WTC11 (cell line): Measurements from ENCODE around the gene COLQ. TPM values are rescaled to one million over a fixed set of nuclear protein-coding genes. Genes with fewer than 3 reads are reported as not detected.

Source experiments
- ATAC-seq: fragments of 200-7000 bp; cut with Tn5 transposase; 2 replicates; pipeline ENCODE4 v1.10.0; 2021; ENCODE audit warnings: mild to moderate bottlenecking, moderate library complexity
- CTCF ChIA-PET: fragments of 300-600 bp; sonication (Branson Sonifier 250); formaldehyde crosslinking; loops from one replicate; lab custom pipeline; 2021; ENCODE audit warnings: antibody characterized with exemption; lab: Charles Lee
- POLR2A ChIA-PET: fragments of 350-600 bp; sonication (Branson Sonifier 250); formaldehyde crosslinking; loops from one replicate; lab custom pipeline; 2021; ENCODE audit warnings: antibody characterized with exemption; lab: Charles Lee
- DNase-seq: peaks from one replicate; pipeline ENCODE4 v3.0.0; 2021; ENCODE audit warnings: low spot score
- H3K27ac Mint-ChIP-seq: 2 replicates; pipeline ENCODE4 v1.8.0; 2021; ENCODE audit warnings: mixed read lengths
- H3K27me3 Mint-ChIP-seq: 2 replicates; pipeline ENCODE4 v1.8.0; 2021; ENCODE audit warnings: low read depth, mild to moderate bottlenecking, moderate library complexity, mixed read lengths
- H3K36me3 Mint-ChIP-seq: 2 replicates; pipeline ENCODE4 v1.8.0; 2021; ENCODE audit warnings: mixed read lengths
- H3K4me1 Mint-ChIP-seq: 2 replicates; pipeline ENCODE4 v1.8.0; 2022; ENCODE audit warnings: mixed read lengths
- H3K4me3 Mint-ChIP-seq: 2 replicates; pipeline ENCODE4 v1.8.0; 2021; ENCODE audit warnings: mild to moderate bottlenecking, moderate library complexity, mixed read lengths
- H3K9me3 Mint-ChIP-seq: 2 replicates; pipeline ENCODE4 v1.8.0; 2021; ENCODE audit warnings: mixed read lengths
- ATF1 ChIP-seq: sonication (generic); formaldehyde crosslinking; IDR thresholded peaks from 2 replicates; pipeline ENCODE4 v1.8.1; 2023; ENCODE audit warnings: mild to moderate bottlenecking, moderate library complexity, missing genetic modification reagents
- ATF2 ChIP-seq: sonication (generic); formaldehyde crosslinking; IDR thresholded peaks from 2 replicates; pipeline ENCODE4 v1.8.1; 2022; ENCODE audit warnings: low read depth, missing genetic modification reagents, borderline replicate concordance
- CREM ChIP-seq: sonication (generic); formaldehyde crosslinking; IDR thresholded peaks from 2 replicates; pipeline ENCODE4 v1.8.1; 2022; ENCODE audit warnings: mild to moderate bottlenecking, missing genetic modification reagents, moderate library complexity
- ELF4 ChIP-seq: sonication (generic); formaldehyde crosslinking; IDR thresholded peaks from 2 replicates; pipeline ENCODE4 v1.8.1; 2022; ENCODE audit warnings: low read depth, mild to moderate bottlenecking, moderate library complexity, missing genetic modification reagents
- FOXJ3 ChIP-seq: sonication (generic); formaldehyde crosslinking; IDR thresholded peaks from 2 replicates; pipeline ENCODE4 v1.9.0; 2021; ENCODE audit warnings: missing genetic modification reagents, mild to moderate bottlenecking, borderline replicate concordance
- FOXK1 ChIP-seq: sonication (generic); formaldehyde crosslinking; IDR thresholded peaks from 2 replicates; pipeline ENCODE4 v1.8.0; 2022; ENCODE audit warnings: mild to moderate bottlenecking, moderate library complexity, missing genetic modification reagents
- HMGXB4 ChIP-seq: sonication (generic); formaldehyde crosslinking; IDR thresholded peaks from 2 replicates; pipeline ENCODE4 v1.8.1; 2023; ENCODE audit warnings: mild to moderate bottlenecking, moderate library complexity, missing genetic modification reagents
- IRF1 ChIP-seq: sonication (generic); formaldehyde crosslinking; IDR thresholded peaks from 2 replicates; pipeline ENCODE4 v1.8.0; 2023; ENCODE audit warnings: missing genetic modification reagents
- JAZF1 ChIP-seq: fragments of 250-450 bp; sonication (Bioruptor Pico); IDR thresholded peaks from 2 replicates; pipeline ENCODE4 v1.9.0; 2021; ENCODE audit warnings: moderate library complexity, mild to moderate bottlenecking, inconsistent platforms
- KAT7 ChIP-seq: sonication (generic); formaldehyde crosslinking; IDR thresholded peaks from 2 replicates; pipeline ENCODE4 v1.8.1; 2023; ENCODE audit warnings: missing genetic modification reagents, mild to moderate bottlenecking, borderline replicate concordance
- NFATC4 ChIP-seq: fragments of 250-450 bp; sonication (Bioruptor Pico); IDR thresholded peaks from 2 replicates; pipeline ENCODE4 v1.9.0; 2021; ENCODE audit warnings: mild to moderate bottlenecking
- RELA ChIP-seq: sonication (generic); formaldehyde crosslinking; IDR thresholded peaks from 2 replicates; pipeline ENCODE4 v1.8.1; 2022; ENCODE audit warnings: missing genetic modification reagents, mild to moderate bottlenecking, borderline replicate concordance
- SOX15 ChIP-seq: fragments of 250-450 bp; sonication (Bioruptor Pico); IDR thresholded peaks from 2 replicates; pipeline ENCODE4 v1.9.0; 2021; ENCODE audit warnings: mild to moderate bottlenecking
- ZMAT4 ChIP-seq: fragments of 250-450 bp; sonication (Bioruptor Pico); IDR thresholded peaks from 2 replicates; pipeline ENCODE4 v1.9.0; 2021; ENCODE audit warnings: mild to moderate bottlenecking
- ZNF219 ChIP-seq: sonication (generic); formaldehyde crosslinking; IDR thresholded peaks from 2 replicates; pipeline ENCODE4 v1.8.0; 2023; ENCODE audit warnings: missing genetic modification reagents, mild to moderate bottlenecking, borderline replicate concordance
- ZNF232 ChIP-seq: sonication (generic); formaldehyde crosslinking; IDR thresholded peaks from 2 replicates; pipeline ENCODE4 v1.8.0; 2022; ENCODE audit warnings: mild to moderate bottlenecking, missing genetic modification reagents
- ZNF317 ChIP-seq: sonication (generic); formaldehyde crosslinking; IDR thresholded peaks from 2 replicates; pipeline ENCODE4 v1.8.1; 2023; ENCODE audit warnings: low read depth, mild to moderate bottlenecking, moderate library complexity, missing genetic modification reagents, borderline replicate concordance
- ZNF425 ChIP-seq: fragments of 250-450 bp; sonication (Bioruptor Pico); conservative IDR thresholded peaks from 2 replicates; pipeline ENCODE4 v1.9.0; 2021; ENCODE audit warnings: mild to moderate bottlenecking
- ZNF671 ChIP-seq: fragments of 250-450 bp; sonication (Bioruptor Pico); IDR thresholded peaks from 2 replicates; pipeline ENCODE4 v1.8.0; 2021; ENCODE audit warnings: mild to moderate bottlenecking
- total RNA-seq: library from RNA; stranded (reverse); gene quantifications from 3 replicates; pipeline ENCODE4 v1.2.3, GENCODE V29; 2021
- TF ChIP-seq, protein P1 (sequence below): sonication (generic); formaldehyde crosslinking; conservative IDR thresholded peaks from 2 replicates; pipeline ENCODE4 v1.8.1; 2022; ENCODE audit warnings: mild to moderate bottlenecking, missing genetic modification reagents
- TF ChIP-seq, protein P2 (sequence below): sonication (generic); formaldehyde crosslinking; IDR thresholded peaks from 2 replicates; pipeline ENCODE4 v1.8.0; 2023; ENCODE audit warnings: mild to moderate bottlenecking, missing genetic modification reagents

Gene COLQ
- total RNA-seq, 1 experiment from 2014 or later: 2.2 TPM

DNA sequence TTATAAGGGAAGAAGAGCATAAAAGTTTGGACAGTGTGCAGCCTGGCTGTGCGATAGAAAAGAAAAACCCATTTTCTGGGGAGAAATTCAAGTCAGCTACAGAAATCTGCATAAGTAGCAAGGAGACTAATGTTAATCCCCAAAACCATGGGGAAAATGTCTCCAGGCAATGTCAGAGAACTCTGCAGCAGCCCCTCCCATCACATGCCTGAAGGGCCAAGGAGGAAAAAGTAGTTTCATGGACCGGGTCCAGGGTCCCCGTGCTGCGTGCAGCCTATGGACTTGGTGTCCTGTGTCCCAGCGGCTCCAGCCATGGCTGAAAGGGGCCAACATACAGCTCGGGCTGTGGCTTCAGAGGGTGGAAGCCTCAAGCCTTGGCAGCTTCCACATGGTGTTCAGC, 28.3 kb upstream of the COLQ start:
- TF ChIP-seq ZNF232 (CRISPR knock-in tag) (no peak), NFATC4 (no peak), KAT7 (CRISPR knock-in tag) (no peak), ATF1 (CRISPR knock-in tag) (no peak), ZNF425 (CRISPR knock-in tag) (no peak), FOXK1 (no peak), CREM (CRISPR knock-in tag) (no peak), ZNF317 (no peak)
- TF ChIP-seq, protein P1, sequence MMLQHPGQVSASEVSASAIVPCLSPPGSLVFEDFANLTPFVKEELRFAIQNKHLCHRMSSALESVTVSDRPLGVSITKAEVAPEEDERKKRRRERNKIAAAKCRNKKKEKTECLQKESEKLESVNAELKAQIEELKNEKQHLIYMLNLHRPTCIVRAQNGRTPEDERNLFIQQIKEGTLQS (CRISPR knock-in tag): no peak
- TF ChIP-seq, all 79 proteins: peak for 0
- POLR2A ChIA-PET: no interaction called here
- 0 out of 2 replicates have a peak, but pooled peaks cover 4% of the 10 kb centered on the region for H3K27me3 Mint-ChIP-seq
- CTCF ChIA-PET: interaction anchor here (1.0 kb wide), 1 partner anchor 23 kb away, joined by 6 read pairs; no protein-coding TSS in a partner anchor
- no peak for ATAC-seq
- H3K36me3 Mint-ChIP-seq: peaks cover 2% of the 10 kb centered on the region; the same call in 1 of the 2 replicates
- no peak overlapping the region for H3K27ac Mint-ChIP-seq
- no peak overlapping the region for H3K4me3 Mint-ChIP-seq
- peaks cover 23% of the 10 kb centered on the region for H3K9me3 Mint-ChIP-seq
- no peak for DNase-seq
- H3K4me1 Mint-ChIP-seq: peaks cover 5% of the 10 kb centered on the region; the same call in 1 of the 2 replicates

DNA sequence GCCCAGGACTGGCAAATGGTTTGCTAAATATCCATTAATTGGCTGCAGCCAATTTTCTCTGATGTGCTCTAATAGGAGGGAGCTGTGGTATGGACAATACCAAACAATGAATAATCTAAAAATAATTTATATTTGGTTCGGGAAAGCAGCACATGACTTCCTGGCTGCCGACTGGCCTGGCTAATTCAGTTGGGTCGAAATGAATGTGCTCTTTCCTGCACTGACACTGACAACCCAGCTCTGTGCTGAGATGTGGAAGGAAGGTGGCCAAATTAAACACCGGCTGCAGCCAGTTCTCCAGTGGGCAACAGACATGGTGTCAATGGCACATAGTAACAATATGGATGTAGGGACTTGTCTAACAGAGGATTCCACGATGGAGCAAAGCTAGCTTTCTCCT, 21.1 kb upstream of the COLQ start:
- no peak overlapping the region for H3K27ac Mint-ChIP-seq
- H3K27me3 Mint-ChIP-seq: peaks cover 6% of the 10 kb centered on the region; the same call in 1 of the 2 replicates
- no peaks in the 10 kb centered on the region for H3K36me3 Mint-ChIP-seq
- ATAC-seq (no peak), DNase-seq (no peak)
- ChIA-PET POLR2A (no interaction called here), CTCF (interaction anchor here (3.0 kb wide), 1 partner anchor 16 kb away, joined by 12 read pairs; no protein-coding TSS in a partner anchor)
- H3K4me1 Mint-ChIP-seq: no peaks in the 10 kb centered on the region
- peaks cover 8% of the 10 kb centered on the region; the same call in 1 of the 2 replicates for H3K9me3 Mint-ChIP-seq
- no peak for TF ChIP-seq ATF1 (CRISPR knock-in tag)
- H3K4me3 Mint-ChIP-seq: no peak overlapping the region

DNA sequence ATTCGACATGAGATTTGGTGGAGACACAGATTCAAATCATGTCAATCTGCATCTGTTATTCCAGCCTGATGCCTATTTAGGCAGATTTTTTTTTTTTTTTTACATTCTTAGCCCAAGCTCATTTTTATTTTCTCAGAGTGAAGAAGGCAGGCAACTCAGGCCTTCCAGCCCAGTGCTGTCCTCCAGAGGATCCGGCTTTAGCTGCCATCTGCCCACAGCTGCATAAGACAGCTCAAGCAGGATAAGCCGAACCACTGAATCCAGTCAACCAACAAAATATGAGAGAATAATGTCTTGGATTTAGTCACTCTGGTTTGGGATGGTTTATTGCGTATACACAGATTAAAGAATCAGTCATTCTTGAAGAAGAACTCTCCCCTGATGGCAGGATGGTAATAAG, 19.9 kb upstream of the COLQ start:
- no peak for DNase-seq
- H3K9me3 Mint-ChIP-seq: no peaks in the 10 kb centered on the region; the same call in 1 of the 2 replicates
- ChIA-PET POLR2A (no interaction called here), CTCF (interaction anchor here (3.0 kb wide), 1 partner anchor 14 kb away, joined by 12 read pairs; no protein-coding TSS in a partner anchor)
- no peak overlapping the region for H3K27ac Mint-ChIP-seq
- no peak overlapping the region for H3K4me3 Mint-ChIP-seq
- no peaks in the 10 kb centered on the region for H3K36me3 Mint-ChIP-seq
- H3K27me3 Mint-ChIP-seq: peaks cover 6% of the 10 kb centered on the region; the same call in 1 of the 2 replicates
- ATAC-seq: no peak
- no peaks in the 10 kb centered on the region for H3K4me1 Mint-ChIP-seq
- TF ChIP-seq ELF4 (CRISPR knock-in tag) (no peak), ATF2 (no peak), SOX15 (CRISPR knock-in tag) (no peak), ZNF671 (CRISPR knock-in tag) (no peak), IRF1 (CRISPR knock-in tag) (no peak), FOXJ3 (CRISPR knock-in tag) (no peak), JAZF1 (CRISPR knock-in tag) (no peak), ZNF219 (CRISPR knock-in tag) (no peak), HMGXB4 (no peak), RELA (no peak), ZMAT4 (no peak)
- TF ChIP-seq, protein P2, sequence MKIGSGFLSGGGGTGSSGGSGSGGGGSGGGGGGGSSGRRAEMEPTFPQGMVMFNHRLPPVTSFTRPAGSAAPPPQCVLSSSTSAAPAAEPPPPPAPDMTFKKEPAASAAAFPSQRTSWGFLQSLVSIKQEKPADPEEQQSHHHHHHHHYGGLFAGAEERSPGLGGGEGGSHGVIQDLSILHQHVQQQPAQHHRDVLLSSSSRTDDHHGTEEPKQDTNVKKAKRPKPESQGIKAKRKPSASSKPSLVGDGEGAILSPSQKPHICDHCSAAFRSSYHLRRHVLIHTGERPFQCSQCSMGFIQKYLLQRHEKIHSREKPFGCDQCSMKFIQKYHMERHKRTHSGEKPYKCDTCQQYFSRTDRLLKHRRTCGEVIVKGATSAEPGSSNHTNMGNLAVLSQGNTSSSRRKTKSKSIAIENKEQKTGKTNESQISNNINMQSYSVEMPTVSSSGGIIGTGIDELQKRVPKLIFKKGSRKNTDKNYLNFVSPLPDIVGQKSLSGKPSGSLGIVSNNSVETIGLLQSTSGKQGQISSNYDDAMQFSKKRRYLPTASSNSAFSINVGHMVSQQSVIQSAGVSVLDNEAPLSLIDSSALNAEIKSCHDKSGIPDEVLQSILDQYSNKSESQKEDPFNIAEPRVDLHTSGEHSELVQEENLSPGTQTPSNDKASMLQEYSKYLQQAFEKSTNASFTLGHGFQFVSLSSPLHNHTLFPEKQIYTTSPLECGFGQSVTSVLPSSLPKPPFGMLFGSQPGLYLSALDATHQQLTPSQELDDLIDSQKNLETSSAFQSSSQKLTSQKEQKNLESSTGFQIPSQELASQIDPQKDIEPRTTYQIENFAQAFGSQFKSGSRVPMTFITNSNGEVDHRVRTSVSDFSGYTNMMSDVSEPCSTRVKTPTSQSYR: no peak
